GM12891 (cell line): ENCODE results near the gene KREMEN1.

ENCODE experiments used
- POLR2A ChIP-seq: IDR thresholded peaks from 2 replicates; pipeline ENCODE4 v1.6.1; 2011; ENCODE audit warnings: low read depth, low read length, control low read depth
- POLR2AphosphoS5 ChIP-seq: IDR thresholded peaks from 2 replicates; pipeline ENCODE4 v1.6.1; 2011; ENCODE audit warnings: low read depth, low read length, control low read depth
- POU2F2 ChIP-seq: IDR thresholded peaks from 2 replicates; pipeline ENCODE4 v1.6.1; 2011; ENCODE audit warnings: low read depth, mild to moderate bottlenecking, control low read depth, low read length, moderate library complexity
- SPI1 ChIP-seq: IDR thresholded peaks from 2 replicates; pipeline ENCODE4 v1.6.1; 2011; ENCODE audit warnings: low read depth, low read length, control low read depth

DNA sequence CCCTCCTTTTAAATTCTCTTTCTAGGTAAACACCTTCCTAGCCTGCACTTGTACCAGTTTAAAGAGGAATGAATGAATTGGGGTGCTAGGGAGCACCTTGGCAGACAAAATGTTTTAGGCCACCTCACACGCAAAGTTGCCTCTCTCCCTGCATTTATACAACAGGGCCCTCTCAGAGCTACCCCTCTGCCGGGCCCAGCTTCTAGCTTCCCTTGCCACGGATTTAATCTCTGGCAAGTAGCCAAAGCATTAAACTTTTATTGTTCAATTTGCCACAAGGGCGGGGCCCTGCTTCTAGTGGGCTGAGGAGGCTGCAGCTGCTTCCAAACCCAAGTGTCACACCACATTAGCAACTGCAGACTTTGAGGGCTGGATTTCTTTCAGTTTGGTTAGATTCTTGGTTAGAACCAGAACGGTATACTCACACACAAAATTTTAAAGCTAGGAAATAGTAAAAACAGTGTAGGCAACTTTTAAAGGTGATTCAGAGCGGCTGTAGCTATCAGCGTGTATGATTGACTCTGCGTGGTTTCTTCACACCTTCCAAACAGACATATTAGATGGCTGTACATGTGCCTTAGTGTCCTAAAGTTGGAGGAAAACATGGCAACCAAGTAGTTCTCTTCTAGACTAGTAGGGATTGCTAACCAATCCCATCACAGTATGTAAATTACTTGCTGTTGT, 6.5 kb downstream of the KREMEN1 start:
- TF ChIP-seq POU2F2 = no peak
- TF ChIP-seq POLR2A = no peak
- TF ChIP-seq POLR2AphosphoS5 = no peak
- no peak for TF ChIP-seq SPI1
